GM19455 (cell line): ENCODE measurements around the gene KCNK4.

Experiments used
- ATAC-seq: cut with Tn5 transposase; IDR thresholded peaks from one replicate; pipeline ENCODE4 v1.9.1; 2021; ENCODE audit not compliant: unreplicated experiment

Gene KCNK4

GRCh38 chr11:64343767-64344559 lies 52.9 kb downstream of the KCNK4 start:
- no peak for ATAC-seq

- ATAC-seq: no peak
These were observed 53.7 kb downstream of the KCNK4 start for GRCh38 chr11:64344787-64345186.

GRCh38 chr11:64347193-64347867 lies 56.2 kb downstream of the KCNK4 start:
- ATAC-seq: no peak

- ATAC-seq: no peak
These were observed 57.4 kb downstream of the KCNK4 start for GRCh38 chr11:64348383-64349024.

GRCh38 chr11:64349025-64349387 lies 57.9 kb downstream of the KCNK4 start:
- no peak for ATAC-seq

- ATAC-seq: no peak
These were observed 58.3 kb downstream of the KCNK4 start for GRCh38 chr11:64349404-64349803.
